ENCODE data around the gene CHST13. TPM values are rescaled to one million over a fixed set of nuclear protein-coding genes. Genes with fewer than 3 reads are reported as not detected.
A peak's percentile ranks its signal among the peaks of the same experiment; 100 is the strongest.

Gene CHST13
- polyA plus RNA-seq, 3 donors = 16.6 to 41.8 (median 39.2) TPM

GRCh38 chr3:126570103-126570541, 46.2 kb downstream of the CHST13 start:
- intact Hi-C loops (cut with micrococcal nuclease) = no loop called here
- H3K36me3 Mint-ChIP-seq = no peaks in the 10 kb centered on the region
- no peaks in the 10 kb centered on the region for H3K9me3 ChIP-seq (replicated peaks in 1 of 2; ENCODE audit: control insufficient read depth in 1 of 2, insufficient read depth in 1 of 2, low read length in 2 of 2)
- no peaks in the 10 kb centered on the region for H3K27me3 ChIP-seq (ENCODE audit: control insufficient read depth in 2 of 2, insufficient read depth in 2 of 2, low read length in 2 of 2)
- no peak overlapping the region for H3K4me3 Mint-ChIP-seq
- no peak overlapping the region for H2AFZ ChIP-seq (ENCODE audit: insufficient read depth, low read depth, low read length, poor library complexity, severe bottlenecking)
- peak overlapping the region; percentile 27 for H3K9ac ChIP-seq (ENCODE audit: insufficient read depth, low read length, poor library complexity, severe bottlenecking)
- peak overlapping the region in 1 of 7 donors; percentile 58 for H3K27ac Mint-ChIP-seq
- WGBS (ENCODE audit: insufficient coverage) = 83% methylated on average over 3 of the region's 6 CpGs
- H3K4me2 ChIP-seq (replicated peaks; ENCODE audit: extremely low read depth, low read length, poor library complexity, severe bottlenecking) = no peak overlapping the region
- peaks cover 0 to 2% (median 2%) of the 10 kb centered on the region in 3 donors for H3K27me3 Mint-ChIP-seq (ENCODE audit: low read depth in 3 of 3)
- DNase-seq = no peak
- H3K4me3 ChIP-seq (replicated peaks in 1 of 3; ENCODE audit: low read depth in 2 of 3, low read length in 3 of 3) = no peak overlapping the region
- no peaks in the 10 kb centered on the region for H3K36me3 ChIP-seq (replicated peaks in 1 of 2; ENCODE audit: control insufficient read depth in 1 of 2, insufficient read depth in 2 of 2, low read length in 2 of 2)
- no peak for TF ChIP-seq CTCF (IDR thresholded peaks at IDR 0.05)
- H3K4me1 ChIP-seq (ENCODE audit: control insufficient read depth in 1 of 2, insufficient read depth in 2 of 2, low read length in 2 of 2) = no peaks in the 10 kb centered on the region
- no peaks in the 10 kb centered on the region for H3K9me3 Mint-ChIP-seq
- no peaks in the 10 kb centered on the region for H4K20me1 ChIP-seq (ENCODE audit: insufficient read depth, low read length)
- H3K27ac ChIP-seq (ENCODE audit: low read depth in 1 of 2, low read length in 2 of 2) = no peak overlapping the region
- no peaks in the 10 kb centered on the region for H3K79me2 ChIP-seq (ENCODE audit: insufficient read depth, low read length)
- H3K4me1 Mint-ChIP-seq = no peaks in the 10 kb centered on the region

GRCh38 chr3:126571078-126571477, 47.1 kb downstream of the CHST13 start:
- Histone ChIP-seq H4K20me1 (ENCODE audit: insufficient read depth, low read length) (no peaks in the 10 kb centered on the region), H3K79me2 (ENCODE audit: insufficient read depth, low read length) (no peaks in the 10 kb centered on the region), H3K4me3 (replicated peaks in 1 of 3; ENCODE audit: low read depth in 2 of 3, low read length in 3 of 3) (no peak overlapping the region), H3K27ac (ENCODE audit: low read depth in 1 of 2, low read length in 2 of 2) (no peak overlapping the region), H3K9me3 (replicated peaks in 1 of 2; ENCODE audit: control insufficient read depth in 1 of 2, insufficient read depth in 1 of 2, low read length in 2 of 2) (no peaks in the 10 kb centered on the region), H2AFZ (ENCODE audit: insufficient read depth, low read depth, low read length, poor library complexity, severe bottlenecking) (no peak overlapping the region), H3K4me2 (replicated peaks; ENCODE audit: extremely low read depth, low read length, poor library complexity, severe bottlenecking) (no peak overlapping the region), H3K27me3 (ENCODE audit: control insufficient read depth in 2 of 2, insufficient read depth in 2 of 2, low read length in 2 of 2) (no peaks in the 10 kb centered on the region), H3K36me3 (replicated peaks in 1 of 2; ENCODE audit: control insufficient read depth in 1 of 2, insufficient read depth in 2 of 2, low read length in 2 of 2) (no peaks in the 10 kb centered on the region), H3K9ac (ENCODE audit: insufficient read depth, low read length, poor library complexity, severe bottlenecking) (no peak overlapping the region), H3K4me1 (ENCODE audit: control insufficient read depth in 1 of 2, insufficient read depth in 2 of 2, low read length in 2 of 2) (no peaks in the 10 kb centered on the region)
- no peak overlapping the region for H3K4me3 Mint-ChIP-seq
- no peak for DNase-seq
- H3K9me3 Mint-ChIP-seq = no peaks in the 10 kb centered on the region
- no peak for TF ChIP-seq CTCF (IDR thresholded peaks at IDR 0.05)
- no peaks in the 10 kb centered on the region for H3K36me3 Mint-ChIP-seq
- no peaks in the 10 kb centered on the region for H3K4me1 Mint-ChIP-seq
- no peak overlapping the region for H3K27ac Mint-ChIP-seq
- peaks cover 0 to 2% (median 2%) of the 10 kb centered on the region in 3 donors for H3K27me3 Mint-ChIP-seq (ENCODE audit: low read depth in 3 of 3)
- intact Hi-C loops (cut with micrococcal nuclease) = no loop called here
- 91% methylated on average over 7 of the region's 7 CpGs for WGBS (ENCODE audit: insufficient coverage)

Data from CD14-positive monocyte (primary cell).